Measurements from ENCODE around the gene LAMP1.
"Not testable (repeated sequence)": the region's sequence is repeated elsewhere in the genome, so short reads cannot be mapped to it uniquely, and the experiment has no call there.

LAMP1 gene

DNA sequence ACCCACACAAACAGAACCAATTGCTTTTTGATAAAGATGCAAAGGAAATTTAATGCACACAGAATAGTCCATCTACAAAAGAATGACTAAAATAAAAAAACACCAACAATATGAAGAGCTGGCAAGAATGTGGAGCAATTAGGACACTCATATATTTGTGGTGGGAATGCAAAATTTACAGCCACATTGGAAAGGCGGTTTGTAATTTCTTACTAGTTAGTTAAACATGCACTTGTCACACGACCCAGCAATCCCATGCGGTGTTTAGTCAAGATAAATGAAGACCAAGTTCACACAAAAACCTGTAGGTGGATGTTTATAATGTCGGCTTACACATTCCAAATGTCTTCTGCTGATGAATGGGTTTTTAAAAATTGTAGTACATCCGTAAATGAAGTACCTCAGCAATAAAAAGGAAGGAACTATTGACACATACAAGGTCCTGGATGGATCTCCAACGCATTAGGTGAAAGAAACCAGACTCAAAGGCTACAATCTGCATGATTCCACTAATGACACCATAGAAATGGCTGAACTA is 61.7 kb downstream of the LAMP1 start:
- no peak for DNase-seq

DNA sequence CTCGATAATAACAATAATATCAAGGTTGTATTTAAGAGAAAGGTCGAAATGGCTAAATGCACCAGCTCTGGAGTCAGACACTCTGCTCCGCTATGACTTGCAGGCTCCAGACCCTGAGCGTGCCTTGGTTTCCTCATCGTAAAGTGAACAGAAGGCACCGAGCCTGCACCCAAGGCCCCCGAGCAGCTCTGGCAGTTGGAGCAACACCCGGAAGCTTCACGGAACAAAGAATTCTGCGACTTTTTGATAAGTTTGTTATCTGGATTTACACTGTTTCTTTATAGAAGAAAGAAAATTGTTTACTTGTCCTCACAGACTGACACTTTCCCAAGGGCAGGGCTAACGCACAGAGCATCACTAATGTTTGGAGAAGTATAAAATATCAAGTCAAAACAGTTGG is 62.5 kb downstream of the LAMP1 start:
- no peak for DNase-seq

DNA sequence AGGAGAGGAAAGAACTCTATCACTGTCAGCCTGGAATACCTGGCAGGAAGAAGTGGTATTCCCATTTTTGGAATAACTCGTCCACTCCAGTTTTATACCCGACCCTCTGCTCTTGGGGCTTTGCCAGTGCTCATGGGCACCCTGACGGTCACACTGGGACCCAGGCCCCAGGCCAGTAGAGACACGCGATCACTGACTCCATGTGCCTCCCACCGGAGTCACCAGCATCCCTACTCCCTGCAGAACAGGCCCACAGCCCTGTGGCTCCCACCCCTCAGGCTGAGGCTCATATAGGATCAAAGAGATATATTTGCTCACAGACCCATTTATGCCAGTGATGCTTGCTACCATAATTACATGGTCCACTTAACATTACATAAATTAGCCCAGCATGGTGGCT is 63.4 kb downstream of the LAMP1 start:
- no peak for DNase-seq

DNA sequence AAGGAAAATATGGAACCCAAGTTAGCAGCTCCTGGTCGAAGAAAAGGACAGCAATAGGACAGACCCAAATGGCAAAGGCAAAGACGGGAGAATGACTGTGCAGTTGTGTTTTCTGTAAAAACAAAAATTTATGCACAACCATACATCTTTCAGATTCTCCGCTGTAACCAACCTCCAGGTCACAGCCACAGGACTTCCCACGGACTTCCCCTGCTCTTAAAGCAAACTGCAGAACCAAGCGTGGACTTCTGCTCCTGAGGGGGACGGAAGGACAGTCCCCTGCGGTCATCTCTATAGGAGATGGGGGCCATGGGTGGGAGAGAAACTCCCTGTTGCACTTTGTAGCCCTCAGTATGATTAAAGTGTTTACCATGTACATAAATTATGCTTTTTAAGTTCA is 64.4 kb downstream of the LAMP1 start:
- DNase-seq: no peak

DNA sequence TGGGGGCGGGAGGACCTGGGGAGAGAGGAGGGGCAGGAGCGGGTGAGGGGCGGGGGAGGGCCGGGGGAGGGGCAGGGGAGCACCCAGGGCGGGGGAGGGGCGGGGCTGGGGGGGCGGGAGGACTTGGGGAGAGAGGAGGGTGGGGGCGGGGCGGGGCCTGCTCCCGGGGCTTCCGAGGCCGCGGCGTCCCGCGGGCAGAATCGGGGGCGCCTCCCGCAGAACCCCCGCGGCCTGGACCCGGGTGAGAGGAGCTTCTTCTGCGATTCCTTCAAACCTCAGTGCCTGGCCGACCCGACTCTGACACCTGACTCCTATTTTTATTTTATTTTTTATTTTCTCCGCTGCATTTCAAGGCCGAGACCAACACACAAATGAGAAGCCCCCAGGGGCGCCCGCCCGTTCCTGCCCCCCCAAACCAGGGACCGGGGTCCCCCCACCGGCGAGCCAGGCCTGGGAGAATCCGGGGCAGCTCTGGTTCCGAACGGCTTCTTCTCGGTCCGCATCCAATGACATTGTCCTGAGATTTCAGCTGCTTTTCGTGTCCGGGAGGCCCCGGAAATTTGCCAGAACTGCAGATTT is 67.4 kb downstream of the LAMP1 start:
- DNase-seq: no peak

DNA sequence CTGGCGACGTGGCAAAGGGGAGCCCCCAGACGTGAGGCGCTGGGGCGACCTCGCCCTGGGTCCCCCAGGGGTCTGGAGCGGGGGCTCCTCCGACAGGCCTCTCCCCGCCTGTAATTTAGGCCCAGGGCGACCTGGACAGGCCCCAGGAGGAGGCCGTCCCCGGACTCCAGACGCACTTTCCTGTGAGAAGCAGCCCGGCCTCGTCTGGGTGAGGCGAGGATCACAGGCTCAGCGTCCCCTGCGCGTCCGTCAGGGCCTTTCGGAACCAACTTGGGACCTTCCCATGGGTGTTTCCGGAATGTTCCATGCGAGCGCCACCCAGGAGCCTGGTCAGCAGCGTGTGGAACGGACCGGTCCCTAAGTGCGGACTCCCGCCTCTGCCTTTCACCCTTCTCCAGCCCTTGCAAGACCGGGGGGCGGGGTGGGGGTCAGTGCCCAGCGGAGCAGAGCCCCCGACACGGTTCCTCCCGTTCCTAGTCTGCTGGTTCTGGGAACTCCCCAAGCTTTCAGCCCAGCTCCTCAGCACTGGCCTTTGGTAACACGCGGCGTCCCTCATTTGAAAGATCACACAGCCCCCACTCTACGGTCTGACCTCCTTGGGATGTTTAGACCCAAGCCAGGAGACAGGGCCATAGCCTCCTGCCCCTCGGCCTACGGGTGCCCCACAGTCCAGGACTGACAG is 68.0 kb downstream of the LAMP1 start:
- DNase-seq: no peak

DNA sequence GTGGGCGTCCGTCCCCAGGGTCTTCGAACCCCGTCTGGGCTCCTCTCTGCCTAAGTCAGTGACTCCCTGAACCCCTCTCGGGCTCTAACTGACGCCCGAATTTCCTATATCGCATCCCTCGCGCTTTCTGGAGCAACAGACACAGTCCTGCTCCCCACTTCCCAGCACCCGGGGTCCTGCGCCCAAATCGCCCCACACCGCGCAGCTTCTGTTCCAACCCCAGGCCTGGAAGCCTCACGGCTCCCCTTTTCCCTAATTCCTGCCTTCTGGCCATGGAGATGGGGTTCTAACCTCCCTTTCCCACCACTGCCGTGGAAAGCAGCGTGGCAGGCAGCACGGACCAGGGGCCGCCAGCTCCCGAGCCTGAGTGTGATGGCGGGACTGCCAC is 68.5 kb downstream of the LAMP1 start:
- DNase-seq: no peak

DNA sequence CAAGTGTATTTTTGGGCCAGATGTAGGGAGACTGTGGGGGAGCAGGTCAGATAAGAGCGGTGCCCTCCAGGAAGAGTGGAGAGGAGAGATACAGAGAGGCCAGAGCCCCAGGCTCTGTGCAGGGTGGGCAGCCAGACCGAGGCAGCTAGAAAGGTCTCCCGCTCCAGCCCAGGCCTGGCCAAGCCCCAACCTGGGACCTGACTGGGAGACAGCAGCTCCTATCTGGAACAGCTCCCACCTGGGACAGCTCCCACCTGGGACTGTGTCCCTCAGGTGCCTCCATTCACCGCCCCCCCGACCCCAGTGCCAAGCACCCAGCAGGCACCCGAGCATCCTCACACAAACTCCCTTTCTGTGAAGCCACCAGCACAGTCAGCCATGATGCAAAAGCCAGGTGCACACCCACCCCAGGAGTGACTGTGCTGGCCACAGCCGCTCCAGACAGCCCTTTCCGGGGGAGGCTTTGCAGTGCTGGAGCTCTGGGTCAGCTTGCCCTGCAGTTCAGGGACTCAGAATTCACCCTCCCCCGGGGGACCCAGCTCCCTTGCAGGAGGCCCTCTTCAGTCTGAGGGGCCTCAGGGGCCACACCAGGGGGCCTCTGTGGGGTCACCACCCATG is 69.0 kb downstream of the LAMP1 start:
- DNase-seq: no peak

DNA sequence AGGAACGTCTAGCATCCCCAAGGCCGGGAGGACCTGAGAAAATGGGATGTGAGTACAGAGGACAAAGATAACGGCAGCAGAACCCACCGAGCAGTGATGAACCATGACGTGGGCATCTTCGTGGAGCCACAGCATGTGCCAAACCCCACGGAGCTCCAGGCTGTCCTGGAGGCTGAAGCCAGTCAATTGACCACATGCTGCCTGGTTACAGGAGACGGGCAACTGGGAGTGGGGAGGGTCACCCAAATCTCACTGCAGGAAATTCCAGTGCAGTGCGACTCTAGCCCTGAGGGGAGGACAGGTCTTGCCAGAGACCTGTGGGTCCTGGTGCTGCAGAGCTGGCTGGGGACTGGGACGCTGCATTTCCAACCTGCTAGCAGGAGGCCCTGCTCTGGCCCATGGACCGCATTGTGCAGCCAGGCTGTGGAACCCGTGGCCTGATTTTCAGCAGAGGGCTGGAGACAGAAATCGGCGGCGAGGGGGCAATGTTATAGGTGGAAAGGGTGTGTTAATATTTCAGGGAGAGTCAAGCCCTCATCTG is 70.1 kb downstream of the LAMP1 start:
- no peak for DNase-seq

DNA sequence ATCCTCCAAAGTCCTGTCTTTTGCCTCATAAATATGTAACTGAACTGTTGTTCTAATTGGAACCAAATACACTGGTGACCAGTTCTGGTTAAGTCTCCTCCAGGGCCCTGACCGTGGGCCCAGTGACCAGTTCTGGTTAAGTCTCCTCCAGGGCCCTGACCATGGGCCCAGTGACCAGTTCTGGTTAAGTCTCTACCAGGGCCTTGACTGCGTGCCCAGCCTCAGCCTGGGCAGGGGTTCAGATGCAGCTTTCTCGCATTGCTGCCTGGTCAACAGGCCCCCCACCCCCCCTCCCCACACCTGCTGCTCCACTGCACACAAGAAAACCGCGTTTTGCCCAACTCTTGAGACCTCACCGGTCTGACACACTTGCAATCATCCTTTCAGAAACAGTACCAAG is 70.7 kb downstream of the LAMP1 start:
- no peak for DNase-seq

DNA sequence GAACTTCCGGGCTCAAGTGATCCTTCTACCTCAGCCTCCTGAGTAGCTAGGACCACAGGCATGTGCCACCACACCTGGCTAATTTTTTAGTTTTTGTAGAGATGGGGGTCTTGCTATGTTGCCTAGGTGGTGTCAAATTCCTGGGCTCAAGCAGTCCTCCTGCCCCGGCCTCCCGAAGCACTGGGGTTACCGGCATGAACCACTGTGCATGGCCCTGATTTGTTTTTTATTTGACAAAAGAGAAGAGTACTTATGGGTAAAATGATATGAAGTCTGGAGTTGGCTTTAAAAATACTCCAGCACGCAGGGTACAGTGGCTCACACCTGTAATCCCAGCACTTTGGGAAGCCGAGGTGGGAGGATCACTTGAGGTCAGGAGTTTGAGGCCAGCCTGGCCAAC is 71.3 kb downstream of the LAMP1 start:
- DNase-seq: not testable (repeated sequence)

DNA sequence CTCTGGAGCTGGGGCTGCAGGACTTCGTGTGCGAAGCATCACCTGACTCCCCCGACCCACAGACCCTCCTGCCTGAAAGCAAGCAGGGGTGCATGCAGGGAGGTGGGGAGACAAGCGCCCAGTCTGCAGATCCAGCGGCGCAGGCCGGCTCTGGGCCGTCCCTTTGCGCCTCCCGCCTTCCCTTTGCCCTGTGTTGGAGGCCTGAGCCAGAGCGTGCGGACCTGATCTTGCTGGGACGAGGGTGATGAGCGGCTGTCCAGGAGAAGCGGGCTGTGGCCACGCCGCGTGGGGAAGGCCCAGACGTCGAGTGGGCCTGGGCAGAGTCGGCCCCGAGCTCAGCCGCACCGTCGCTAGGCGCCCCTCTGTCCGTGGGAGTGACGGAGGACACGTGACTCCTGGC is 72.2 kb downstream of the LAMP1 start:
- no peak for DNase-seq

DNA sequence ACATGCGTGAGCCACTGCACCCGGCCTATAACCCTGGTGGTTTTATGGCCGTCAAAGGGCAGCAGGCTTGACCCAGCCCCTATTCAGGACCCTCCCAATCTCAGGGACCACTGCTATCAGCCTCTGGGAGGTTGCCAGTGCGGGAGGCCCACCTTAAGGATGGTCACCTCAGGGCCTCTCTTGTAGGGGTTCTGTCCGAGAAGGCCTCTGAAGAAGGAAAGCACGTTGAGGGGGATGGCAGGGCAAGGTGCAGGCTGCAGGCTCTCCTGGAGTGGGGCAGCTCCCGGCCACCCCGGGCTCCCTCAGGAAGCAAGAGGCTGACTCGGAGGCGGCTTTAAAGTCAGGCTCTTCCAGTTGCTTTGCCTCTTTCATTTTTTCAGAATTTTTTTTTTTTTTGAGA is 72.8 kb downstream of the LAMP1 start:
- DNase-seq: no peak

DNA sequence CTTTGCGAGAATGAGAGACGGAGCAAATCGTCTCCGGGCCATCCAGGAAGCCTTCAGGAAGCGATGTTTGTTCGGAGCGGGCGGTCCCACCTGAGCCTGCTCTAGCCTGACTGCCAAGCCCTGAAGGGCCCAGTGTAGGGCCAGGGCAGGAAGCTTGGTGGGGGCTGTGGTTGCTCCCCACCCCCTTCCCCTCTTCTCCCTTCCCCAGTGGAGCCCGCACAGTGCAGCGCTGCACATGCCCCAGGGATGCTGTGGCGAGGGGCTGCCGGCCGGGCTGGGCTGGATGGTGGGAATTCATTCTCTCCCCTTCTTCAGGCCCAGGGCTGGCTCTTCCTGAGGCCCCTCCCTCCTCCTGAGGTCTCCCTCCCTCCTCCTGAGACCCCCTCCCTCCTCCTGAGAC is 74.0 kb downstream of the LAMP1 start:
- no peak for DNase-seq

DNA sequence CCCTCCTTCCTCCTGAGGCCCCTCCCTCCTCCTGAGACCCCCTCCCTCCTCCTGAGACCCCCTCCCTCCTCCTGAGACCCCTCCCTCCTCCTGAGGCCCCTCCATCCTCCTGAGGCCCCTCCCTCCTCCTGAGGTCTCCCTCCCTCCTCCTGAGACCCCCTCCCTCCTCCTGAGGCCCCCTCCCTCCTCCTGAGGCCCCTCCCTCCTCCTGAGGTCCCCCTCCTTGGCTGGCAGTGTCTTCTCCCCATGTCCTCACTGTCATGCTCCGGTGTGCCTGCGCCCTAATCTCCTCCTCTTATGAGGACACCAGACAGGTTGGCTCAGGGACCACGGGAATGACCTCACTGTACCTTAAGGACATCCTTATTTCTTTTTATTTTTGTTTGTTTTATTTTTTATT is 74.7 kb downstream of the LAMP1 start:
- not testable (repeated sequence) for DNase-seq
